Suprapubic skin (tissue), 4 donors: ENCODE results near the gene ANKRD28. TPM values are rescaled to one million over a fixed set of nuclear protein-coding genes. Genes with fewer than 3 reads are reported as not detected.

Source experiments
- DNase-seq, 2 donors: peaks; one replicate each; pipeline ENCODE4 v3.0.0-alpha.2; 2019; ENCODE audit warnings: low spot score in 2 of 2
- H3K27ac ChIP-seq: fragments of 200-600 bp; sonication (generic); one replicate; pipeline ENCODE4 v1.5.1; 2019
- H3K27me3 ChIP-seq: fragments of 200-600 bp; sonication (generic); one replicate; pipeline ENCODE4 v1.5.1; 2019
- H3K36me3 ChIP-seq: fragments of 200-600 bp; sonication (generic); one replicate; pipeline ENCODE4 v1.5.1; 2019
- H3K4me1 ChIP-seq: fragments of 200-600 bp; sonication (generic); one replicate; pipeline ENCODE4 v1.5.1; 2019
- H3K4me3 ChIP-seq: fragments of 200-600 bp; sonication (generic); one replicate; pipeline ENCODE4 v1.5.1; 2019; ENCODE audit warnings: mild to moderate bottlenecking
- H3K9me3 ChIP-seq: fragments of 200-600 bp; sonication (generic); one replicate; pipeline ENCODE4 v1.5.1; 2019
- CTCF ChIP-seq, 2 donors: fragments of 200-600 bp in 1 of 2; fragments of 450-650 bp in 1 of 2; sonication (generic) in 1 of 2; IDR thresholded peaks; one replicate each; pipeline ENCODE4 v1.5.1; 2016 to 2019; ENCODE audit warnings: antibody characterized with exemption in 2 of 2, mild to moderate bottlenecking in 1 of 2, moderate library complexity in 1 of 2
- EP300 ChIP-seq: sonication (generic); formaldehyde crosslinking; IDR thresholded peaks from one replicate; pipeline ENCODE4 v1.6.1; 2017; ENCODE audit warnings: antibody characterized with exemption
- POLR2A ChIP-seq, 2 donors: fragments of 450-650 bp; IDR thresholded peaks; one replicate each; pipeline ENCODE4 v1.6.1; 2017; ENCODE audit warnings: antibody characterized with exemption in 2 of 2, mild to moderate bottlenecking in 2 of 2, moderate library complexity in 2 of 2
- POLR2AphosphoS5 ChIP-seq, 3 donors: sonication (generic); formaldehyde crosslinking; IDR thresholded peaks; one replicate each; pipeline ENCODE4 v1.6.1; 2017; ENCODE audit warnings: antibody characterized with exemption in 3 of 3
- WGBS: methylation state at CpG from one replicate; pipeline ENCODE4 v1.1.5; 2018; 5-methylcytosine and 5-hydroxymethylcytosine counted together
- total RNA-seq, 4 donors: library from RNA; depleted of rRNA; stranded (reverse); fragments of >200 nt; gene quantifications; one replicate each; pipeline ENCODE4 v1.1.0, GENCODE V29; 2016

The ANKRD28 gene
- total RNA-seq, 4 donors from 2014 or later = 24.4 to 62.3 (median 48.3) TPM

GRCh38 chr3:15659254-15659975 is 138.4 kb downstream of the ANKRD28 start:
- peaks cover 15% of the 10 kb centered on the region for H3K9me3 ChIP-seq
- TF ChIP-seq CTCF (IDR thresholded peaks at IDR 0.05) = no peak
- TF ChIP-seq EP300 = no peak
- TF ChIP-seq POLR2AphosphoS5 (IDR thresholded peaks at IDR 0.05) = no peak
- TF ChIP-seq POLR2A (IDR thresholded peaks at IDR 0.05) = no peak
- no peaks in the 10 kb centered on the region for H3K36me3 ChIP-seq
- no peak overlapping the region for H3K27ac ChIP-seq
- H3K27me3 ChIP-seq = no peaks in the 10 kb centered on the region
- H3K4me3 ChIP-seq = no peak overlapping the region
- no peaks in the 10 kb centered on the region for H3K4me1 ChIP-seq
- DNase-seq = no peak
- 55% methylated on average over 5 of the region's 5 CpGs for WGBS

- Histone ChIP-seq H3K4me3 (no peak overlapping the region), H3K27ac (no peak overlapping the region), H3K36me3 (no peaks in the 10 kb centered on the region), H3K4me1 (no peaks in the 10 kb centered on the region), H3K9me3 (peaks cover 15% of the 10 kb centered on the region), H3K27me3 (no peaks in the 10 kb centered on the region)
- no peak for DNase-seq
- TF ChIP-seq CTCF (IDR thresholded peaks at IDR 0.05) (no peak), POLR2AphosphoS5 (IDR thresholded peaks at IDR 0.05) (no peak), EP300 (no peak), POLR2A (IDR thresholded peaks at IDR 0.05) (no peak)
These were observed 140.8 kb downstream of the ANKRD28 start for GRCh38 chr3:15657016-15657415.

- TF ChIP-seq POLR2AphosphoS5 (IDR thresholded peaks at IDR 0.05) (no peak), EP300 (no peak), POLR2A (IDR thresholded peaks at IDR 0.05) (no peak), CTCF (IDR thresholded peaks at IDR 0.05) (no peak)
These were observed 141.4 kb downstream of the ANKRD28 start for GRCh38 chr3:15656342-15656741.

GRCh38 chr3:15654891-15655290 is 142.9 kb downstream of the ANKRD28 start:
- Histone ChIP-seq H3K9me3 (peaks cover 15% of the 10 kb centered on the region), H3K4me3 (no peak overlapping the region), H3K4me1 (no peaks in the 10 kb centered on the region), H3K27me3 (no peaks in the 10 kb centered on the region), H3K27ac (no peak overlapping the region), H3K36me3 (no peaks in the 10 kb centered on the region)
- WGBS = 81% methylated on average over 9 of the region's 9 CpGs
- DNase-seq = no peak
- TF ChIP-seq POLR2AphosphoS5 (IDR thresholded peaks at IDR 0.05) (no peak), POLR2A (IDR thresholded peaks at IDR 0.05) (no peak), CTCF (IDR thresholded peaks at IDR 0.05) (no peak), EP300 (no peak)

More at GRCh38 chr3:15656342-15656741, 141.4 kb downstream of the ANKRD28 start:
- DNase-seq = no peak
- Histone ChIP-seq H3K4me3 (no peak overlapping the region), H3K4me1 (no peaks in the 10 kb centered on the region), H3K27me3 (no peaks in the 10 kb centered on the region), H3K9me3 (peaks cover 15% of the 10 kb centered on the region), H3K36me3 (no peaks in the 10 kb centered on the region), H3K27ac (no peak overlapping the region)
- WGBS = 79% methylated on average over 5 of the region's 5 CpGs

GRCh38 chr3:15654127-15654526 is 143.7 kb downstream of the ANKRD28 start:
- no peaks in the 10 kb centered on the region for H3K4me1 ChIP-seq
- no peak overlapping the region for H3K27ac ChIP-seq
- no peaks in the 10 kb centered on the region for H3K36me3 ChIP-seq
- H3K27me3 ChIP-seq = no peaks in the 10 kb centered on the region
- DNase-seq = no peak
- no peak for TF ChIP-seq POLR2A (IDR thresholded peaks at IDR 0.05)
- TF ChIP-seq CTCF (IDR thresholded peaks at IDR 0.05) = no peak
- TF ChIP-seq POLR2AphosphoS5 (IDR thresholded peaks at IDR 0.05) = no peak
- no peak for TF ChIP-seq EP300
- peaks cover 15% of the 10 kb centered on the region for H3K9me3 ChIP-seq
- no peak overlapping the region for H3K4me3 ChIP-seq
